Fibroblast of pulmonary artery (primary cell): ENCODE results near the gene IL21R.

Source experiments
- DNase-seq: peaks from one replicate; pipeline ENCODE4 v3.0.0-alpha.2; 2010; ENCODE audit warnings: low read depth
- H3K4me3 ChIP-seq: replicated peaks from 2 replicates; pipeline ENCODE4 v1.5.1; 2011; ENCODE audit warnings: low read depth, mild to moderate bottlenecking, control low read depth, low read length, moderate library complexity
- TF ChIP-seq, protein P1 (sequence below): IDR thresholded peaks from 2 replicates; pipeline ENCODE4 v1.5.1; 2011; ENCODE audit warnings: mild to moderate bottlenecking, control low read depth, low read length, inconsistent platforms; ENCODE audit errors: missing control alignments

The IL21R gene

DNA sequence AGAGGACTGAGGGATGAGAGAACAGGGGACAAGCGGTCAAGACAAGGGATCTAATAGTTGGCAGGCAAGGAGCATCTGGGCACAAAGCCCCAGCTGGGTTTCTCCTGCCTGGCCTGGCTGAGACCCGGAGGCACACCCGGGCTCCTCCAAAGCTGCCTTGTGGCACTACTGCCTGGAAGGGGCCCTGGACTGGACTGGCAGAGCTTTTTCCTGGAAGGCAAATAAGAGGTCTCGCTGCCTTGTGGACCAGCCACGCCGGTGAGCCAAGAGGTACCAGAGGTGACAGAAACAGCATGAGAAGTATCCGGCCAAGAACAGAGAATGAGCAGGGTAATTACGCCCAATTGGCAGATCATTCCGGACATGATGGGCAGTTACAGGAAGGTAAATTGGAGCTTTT is 83.2 kb downstream of the IL21R start:
- TF ChIP-seq, protein P1, sequence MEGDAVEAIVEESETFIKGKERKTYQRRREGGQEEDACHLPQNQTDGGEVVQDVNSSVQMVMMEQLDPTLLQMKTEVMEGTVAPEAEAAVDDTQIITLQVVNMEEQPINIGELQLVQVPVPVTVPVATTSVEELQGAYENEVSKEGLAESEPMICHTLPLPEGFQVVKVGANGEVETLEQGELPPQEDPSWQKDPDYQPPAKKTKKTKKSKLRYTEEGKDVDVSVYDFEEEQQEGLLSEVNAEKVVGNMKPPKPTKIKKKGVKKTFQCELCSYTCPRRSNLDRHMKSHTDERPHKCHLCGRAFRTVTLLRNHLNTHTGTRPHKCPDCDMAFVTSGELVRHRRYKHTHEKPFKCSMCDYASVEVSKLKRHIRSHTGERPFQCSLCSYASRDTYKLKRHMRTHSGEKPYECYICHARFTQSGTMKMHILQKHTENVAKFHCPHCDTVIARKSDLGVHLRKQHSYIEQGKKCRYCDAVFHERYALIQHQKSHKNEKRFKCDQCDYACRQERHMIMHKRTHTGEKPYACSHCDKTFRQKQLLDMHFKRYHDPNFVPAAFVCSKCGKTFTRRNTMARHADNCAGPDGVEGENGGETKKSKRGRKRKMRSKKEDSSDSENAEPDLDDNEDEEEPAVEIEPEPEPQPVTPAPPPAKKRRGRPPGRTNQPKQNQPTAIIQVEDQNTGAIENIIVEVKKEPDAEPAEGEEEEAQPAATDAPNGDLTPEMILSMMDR, result no peak
- DNase-seq, result no peak
- no peak overlapping the region for H3K4me3 ChIP-seq

DNA sequence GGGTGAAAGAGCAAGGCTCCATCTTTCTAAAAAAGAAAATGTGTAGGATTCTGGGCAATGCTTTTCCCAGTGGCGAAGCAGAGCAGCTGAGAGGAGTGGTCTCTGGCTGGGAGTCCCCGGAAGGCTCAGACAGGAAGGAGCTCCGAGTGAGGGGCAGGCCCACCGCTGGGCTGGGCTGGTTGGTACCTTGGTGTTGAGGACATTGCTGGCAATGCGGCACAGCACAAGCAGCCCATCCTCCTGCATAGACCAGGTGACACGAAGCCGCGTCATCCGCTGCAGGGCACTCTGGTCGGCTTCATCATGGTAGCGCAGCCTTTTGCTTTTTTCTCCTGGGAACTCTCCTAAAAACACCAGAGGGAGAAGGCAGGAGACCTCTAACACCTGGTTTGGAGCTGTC is 83.8 kb downstream of the IL21R start:
- H3K4me3 ChIP-seq, result no peak overlapping the region
- TF ChIP-seq, protein P1, result no peak
- DNase-seq, result no peak

DNA sequence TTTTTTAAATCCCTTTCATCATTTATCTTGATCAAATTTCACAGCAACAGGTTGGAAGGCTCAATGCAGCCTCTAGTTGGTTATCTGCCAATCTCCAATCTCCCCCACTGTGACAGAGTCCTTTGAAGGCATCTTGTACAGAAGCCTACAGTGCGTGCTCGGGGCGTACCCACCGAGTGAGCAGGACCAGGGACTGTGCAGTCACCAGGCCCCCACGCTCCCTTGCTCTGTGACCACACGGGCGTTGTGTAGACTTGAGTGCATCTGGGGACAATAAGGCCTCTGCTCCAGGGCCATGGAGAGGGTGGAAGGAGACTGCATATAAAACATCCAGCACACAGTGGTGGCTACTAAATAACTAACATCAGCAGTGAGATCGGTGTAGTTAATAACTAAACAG is 84.4 kb downstream of the IL21R start:
- no peak overlapping the region for H3K4me3 ChIP-seq
- TF ChIP-seq, protein P1, result no peak
- DNase-seq, result no peak

DNA sequence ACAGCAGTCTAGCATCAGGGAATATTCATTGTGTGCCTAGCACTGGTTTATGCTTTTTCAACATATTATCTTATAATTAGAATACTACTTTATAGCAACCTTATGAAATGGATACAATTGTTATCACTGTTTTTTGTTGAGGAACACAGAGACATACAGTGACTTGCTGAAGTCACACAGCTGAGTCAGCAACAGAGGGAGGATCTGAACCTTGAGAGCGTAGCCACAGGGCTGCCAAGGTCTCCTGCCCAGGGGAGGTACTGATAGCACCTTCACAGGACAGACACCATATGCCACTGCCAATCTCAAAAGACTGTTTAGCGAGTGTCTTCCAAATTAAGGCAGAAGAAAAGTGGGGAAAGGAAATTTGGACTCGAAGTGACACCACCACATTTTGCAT is 84.8 kb downstream of the IL21R start:
- no peak overlapping the region for H3K4me3 ChIP-seq
- TF ChIP-seq, protein P1, result no peak
- no peak for DNase-seq

DNA sequence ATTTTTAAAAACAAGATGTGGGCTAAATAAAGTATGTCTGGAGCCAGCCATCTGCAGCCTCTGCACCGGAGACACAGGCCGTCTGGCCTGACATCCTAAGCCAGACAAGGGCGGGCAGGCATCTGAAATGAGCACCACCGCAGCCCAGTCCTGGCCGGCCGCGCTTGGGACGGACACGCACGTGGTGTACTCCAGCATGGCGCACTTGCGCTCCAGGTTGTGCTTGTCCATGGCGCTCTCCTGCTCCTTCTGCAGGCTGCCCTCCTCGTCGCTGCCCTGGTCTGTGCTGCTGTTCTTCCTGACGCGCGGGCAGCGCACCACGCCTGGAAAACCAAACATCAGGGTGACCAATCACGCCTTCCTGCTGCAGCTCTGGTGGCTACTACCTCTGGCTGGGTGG is 87.4 kb downstream of the IL21R start:
- no peak for DNase-seq
- no peak overlapping the region for H3K4me3 ChIP-seq
- TF ChIP-seq, protein P1, result no peak

DNA sequence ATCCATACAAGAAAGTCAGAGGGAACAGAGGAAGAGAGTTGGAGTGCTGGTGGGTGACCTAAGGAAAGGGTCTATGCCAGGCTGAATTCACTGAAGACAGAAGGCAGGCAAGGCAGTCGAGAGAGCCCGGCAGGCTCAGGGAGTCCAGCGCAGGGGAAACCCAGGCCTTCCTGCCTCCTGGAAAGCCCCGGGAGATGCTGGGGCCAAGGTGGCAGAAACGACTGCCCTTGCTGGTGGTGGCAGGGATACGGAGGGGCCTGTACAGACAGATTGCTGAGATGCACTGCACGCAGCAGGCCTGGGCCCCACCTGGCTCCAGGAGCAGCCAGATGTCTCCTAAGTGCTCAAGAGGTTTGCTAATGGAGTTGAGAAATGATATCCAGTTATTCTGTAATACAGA is 87.9 kb downstream of the IL21R start:
- DNase-seq, result no peak
- TF ChIP-seq, protein P1, result no peak
- no peak overlapping the region for H3K4me3 ChIP-seq

DNA sequence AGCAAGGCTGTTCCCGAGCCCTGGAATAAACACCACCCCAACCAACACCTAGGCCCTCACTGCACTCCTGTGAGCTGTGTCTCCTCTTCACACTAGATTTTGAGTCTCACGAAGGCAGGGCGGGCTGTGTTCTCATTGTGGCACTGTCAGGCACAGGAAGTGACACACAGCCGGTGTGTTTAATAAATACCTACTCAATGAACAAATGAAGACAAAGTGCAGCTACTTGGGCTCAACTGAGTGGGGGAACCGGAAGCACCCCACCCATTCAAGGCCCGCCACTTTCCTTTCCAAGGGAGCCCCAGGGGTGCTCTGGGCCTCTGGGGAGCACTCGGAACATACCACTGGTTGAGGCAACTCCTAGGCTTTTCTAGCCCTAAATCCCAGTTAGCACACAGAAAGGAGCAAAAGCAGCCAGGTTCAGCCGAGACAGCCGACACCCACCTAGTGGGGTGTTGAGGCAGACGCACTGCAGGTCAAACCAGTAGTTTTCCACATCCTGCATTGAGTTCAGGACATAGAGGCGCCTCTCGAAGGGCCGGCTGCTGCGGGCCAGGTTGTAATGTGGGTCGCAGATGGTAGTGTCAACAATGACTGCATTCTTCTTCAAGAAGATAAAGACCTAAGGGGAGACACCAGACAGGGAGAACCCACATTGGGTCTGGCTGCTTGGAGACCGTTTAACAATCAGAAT is 90.1 kb downstream of the IL21R start:
- TF ChIP-seq, protein P1, result no peak
- no peak for DNase-seq
- H3K4me3 ChIP-seq, result no peak overlapping the region
